CD4-positive, alpha-beta T cell (primary cell): ENCODE data around the gene NPR3. TPM values are rescaled to one million over a fixed set of nuclear protein-coding genes. Genes with fewer than 3 reads are reported as not detected.

Source experiments
- ATAC-seq: fragments of 200-7000 bp; cut with Tn5 transposase; one replicate; pipeline ENCODE4 v1.10.0; 2022; ENCODE audit warnings: mild to moderate bottlenecking; ENCODE audit not compliant: poor library complexity
- CTCF ChIA-PET: fragments of 350-600 bp; sonication (Branson Sonifier 250); formaldehyde crosslinking; loops from one replicate; lab custom pipeline; 2021; ENCODE audit warnings: antibody characterized with exemption, inconsistent platforms; lab: Charles Lee
- POLR2A ChIA-PET: fragments of 350-600 bp; sonication (Branson Sonifier 250); formaldehyde crosslinking; loops from one replicate; lab custom pipeline; 2021; ENCODE audit warnings: antibody characterized with exemption, inconsistent platforms; lab: Charles Lee
- DNase-seq, 14 experiments: peaks; one replicate each; pipeline ENCODE4 v3.0.0-alpha.2; 2013 to 2020; ENCODE audit warnings: mixed read lengths in 2 of 14
- H3K27ac ChIP-seq, 2 donors: one replicate each; pipeline versions ENCODE4 v1.5.1 to v1.7.0; 2013; ENCODE audit warnings: low read length in 2 of 2, low read depth in 1 of 2, mild to moderate bottlenecking in 1 of 2
- H3K27me3 ChIP-seq, 2 experiments: 1 replicate in 1 of 2; 2 replicates in 1 of 2; pipeline versions ENCODE4 v1.6.1 to v1.7.0; 2013; ENCODE audit warnings: low read length in 2 of 2, control low read depth in 1 of 2, mild to moderate bottlenecking in 1 of 2, moderate library complexity in 1 of 2; ENCODE audit not compliant: insufficient read depth in 2 of 2, control insufficient read depth in 1 of 2
- H3K36me3 ChIP-seq: one replicate; pipeline ENCODE4 v1.6.1; 2013; ENCODE audit warnings: low read length, control low read depth; ENCODE audit not compliant: insufficient read depth
- H3K4me1 ChIP-seq: one replicate; pipeline ENCODE4 v1.6.1; 2013; ENCODE audit warnings: low read length, control low read depth; ENCODE audit not compliant: insufficient read depth
- H3K4me3 ChIP-seq: one replicate; pipeline ENCODE4 v1.5.1; 2013; ENCODE audit warnings: mild to moderate bottlenecking, low read length, moderate library complexity
- H3K9me3 ChIP-seq, 2 experiments: 1 replicate in 1 of 2; 2 replicates in 1 of 2; pipeline versions ENCODE4 v1.6.1 to v1.7.0; 2013; ENCODE audit warnings: low read length in 2 of 2, mild to moderate bottlenecking in 2 of 2, control low read depth in 1 of 2, moderate library complexity in 1 of 2; ENCODE audit not compliant: control insufficient read depth in 1 of 2, insufficient read depth in 1 of 2
- H3K27ac Mint-ChIP-seq: one replicate; pipeline ENCODE4 v1.8.0; 2020; ENCODE audit warnings: mixed read lengths
- H3K27me3 Mint-ChIP-seq: one replicate; pipeline ENCODE4 v1.8.0; 2021; ENCODE audit warnings: mixed read lengths
- H3K36me3 Mint-ChIP-seq: one replicate; pipeline ENCODE4 v1.8.0; 2021; ENCODE audit warnings: low read depth, mixed read lengths
- H3K4me1 Mint-ChIP-seq: one replicate; pipeline ENCODE4 v1.8.0; 2021; ENCODE audit warnings: low read depth, mixed read lengths
- H3K4me3 Mint-ChIP-seq: one replicate; pipeline ENCODE4 v1.8.0; 2020; ENCODE audit warnings: mild to moderate bottlenecking, mixed read lengths
- H3K9me3 Mint-ChIP-seq: one replicate; pipeline ENCODE4 v1.8.0; 2020; ENCODE audit warnings: mixed read lengths
- CTCF ChIP-seq: fragments of 200-600 bp; IDR thresholded peaks from one replicate; pipeline ENCODE4 v1.8.0; 2022; ENCODE audit warnings: antibody characterized with exemption, mild to moderate bottlenecking
- intact Hi-C, 2 experiments: fragments of 100-400 bp; cut with DNase I in 1 of 2; cut with micrococcal nuclease in 1 of 2; formaldehyde crosslinking; loops; one replicate each; pipeline versions ENCODE4 v1.15.1 to v1.9.0; 2023 to 2025; cut with DNase I, micrococcal nuclease
- total RNA-seq, 174 experiments: library from RNA in 2 of 174; stranded (reverse) in 2 of 174; gene quantifications; one replicate each; pipeline ENCODE4 v1.2.3 and lab custom pipeline; 2021 to 2026

The NPR3 gene
- total RNA-seq, 2 experiments from 2014 or later, result not detected

- Histone ChIP-seq H3K36me3 (no peaks in the 10 kb centered on the region), H3K4me3 (no peak overlapping the region), H3K9me3 (peaks cover 0 to 11% of the 10 kb centered on the region in 2 experiments), H3K27ac (no peak overlapping the region), H3K27me3 (peaks cover 0 to 1% of the 10 kb centered on the region in 2 experiments), H3K4me1 (no peaks in the 10 kb centered on the region)
- H3K36me3 Mint-ChIP-seq, result no peaks in the 10 kb centered on the region
- H3K27me3 Mint-ChIP-seq, result peaks cover 7% of the 10 kb centered on the region
- H3K4me1 Mint-ChIP-seq, result no peaks in the 10 kb centered on the region
- ChIA-PET POLR2A (no interaction called here), CTCF (no interaction called here)
- ATAC-seq (no peak), DNase-seq (no peak)
- no peak for TF ChIP-seq CTCF
- H3K9me3 Mint-ChIP-seq, result peaks cover 2% of the 10 kb centered on the region
- intact Hi-C loops, result no loop called here
- no peak overlapping the region for H3K27ac Mint-ChIP-seq
- no peak overlapping the region for H3K4me3 Mint-ChIP-seq
Observed at GRCh38 chr5:32729651-32730050, 18.5 kb downstream of the NPR3 start.

GRCh38 chr5:32733590-32734340 lies 22.6 kb downstream of the NPR3 start:
- H3K27ac ChIP-seq, result no peak overlapping the region
- ATAC-seq, result no peak
- Mint-ChIP-seq H3K36me3 (no peaks in the 10 kb centered on the region), H3K27ac (no peak overlapping the region), H3K4me3 (no peak overlapping the region), H3K4me1 (no peaks in the 10 kb centered on the region), H3K9me3 (no peaks in the 10 kb centered on the region), H3K27me3 (peaks cover 9% of the 10 kb centered on the region)
- DNase-seq, result no peak
- no peaks in the 10 kb centered on the region for H3K36me3 ChIP-seq
- ChIA-PET POLR2A (no interaction called here), CTCF (no interaction called here)
- intact Hi-C loops, result no loop called here
- no peaks in the 10 kb centered on the region for H3K4me1 ChIP-seq
- peaks cover 0 to 11% of the 10 kb centered on the region in 2 experiments for H3K9me3 ChIP-seq
- H3K27me3 ChIP-seq, result peaks cover 0 to 6% of the 10 kb centered on the region in 2 experiments
- TF ChIP-seq CTCF, result no peak
- H3K4me3 ChIP-seq, result no peak overlapping the region

- H3K4me3 Mint-ChIP-seq, result no peak overlapping the region
- no peak for TF ChIP-seq CTCF
- POLR2A ChIA-PET, result no interaction called here
Observed at GRCh38 chr5:32734827-32735378, 23.8 kb downstream of the NPR3 start.

More at GRCh38 chr5:32734827-32735378, 23.8 kb downstream of the NPR3 start:
- no peak overlapping the region for H3K27ac ChIP-seq
- H3K9me3 ChIP-seq, result peaks cover 0 to 6% of the 10 kb centered on the region in 2 experiments
- Mint-ChIP-seq H3K36me3 (no peaks in the 10 kb centered on the region), H3K4me1 (no peaks in the 10 kb centered on the region), H3K27me3 (peaks cover 9% of the 10 kb centered on the region), H3K27ac (no peak overlapping the region), H3K9me3 (no peaks in the 10 kb centered on the region)
- CTCF ChIA-PET, result no interaction called here
- H3K4me3 ChIP-seq, result no peak overlapping the region
- H3K27me3 ChIP-seq, result peaks cover 0 to 6% of the 10 kb centered on the region in 2 experiments
- ATAC-seq, result no peak
- H3K36me3 ChIP-seq, result no peaks in the 10 kb centered on the region
- no peak for DNase-seq
- intact Hi-C loops, result no loop called here
- no peaks in the 10 kb centered on the region for H3K4me1 ChIP-seq
